Chondrocyte (in vitro differentiated cells): ENCODE results near the gene SNRNP27. TPM values are rescaled to one million over a fixed set of nuclear protein-coding genes. Genes with fewer than 3 reads are reported as not detected.

Experiments
- DNase-seq: peaks from one replicate; pipeline ENCODE4 v3.0.0; 2021; ENCODE audit warnings: mixed read lengths, low spot score
- H3K27ac Mint-ChIP-seq: one replicate; pipeline ENCODE4 v1.8.0; 2021; ENCODE audit warnings: mild to moderate bottlenecking, moderate library complexity, mixed read lengths; ENCODE audit not compliant: unreplicated experiment
- H3K27me3 Mint-ChIP-seq: 2 replicates; pipeline ENCODE4 v1.8.0; 2021; ENCODE audit warnings: low read depth, mixed read lengths
- H3K36me3 Mint-ChIP-seq: 2 replicates; pipeline ENCODE4 v1.8.0; 2021; ENCODE audit warnings: low read depth, mixed read lengths
- H3K4me1 Mint-ChIP-seq: 2 replicates; pipeline ENCODE4 v1.8.0; 2021; ENCODE audit warnings: low read depth, mild to moderate bottlenecking, mixed read lengths
- H3K4me3 Mint-ChIP-seq: one replicate; pipeline ENCODE4 v1.8.0; 2021; ENCODE audit warnings: mild to moderate bottlenecking, moderate library complexity, mixed read lengths; ENCODE audit not compliant: unreplicated experiment
- H3K9me3 Mint-ChIP-seq: 2 replicates; pipeline ENCODE4 v1.8.0; 2021; ENCODE audit warnings: low read depth, mixed read lengths
- total RNA-seq: library from RNA; stranded (reverse); gene quantifications from 3 replicates; pipeline ENCODE4 v1.2.1, GENCODE V29; 2021
- TF ChIP-seq, protein P1 (sequence below): fragments of 200-600 bp; sonication (generic); IDR thresholded peaks from 2 replicates; pipeline ENCODE4 v1.5.0; 2021; ENCODE audit warnings: antibody characterized with exemption, mild to moderate bottlenecking, moderate library complexity

The SNRNP27 gene
- total RNA-seq, 1 donor from 2014 or later = 48.6 TPM

GRCh38 chr2:69847068-69847828, 46.5 kb upstream of the SNRNP27 start:
- no peaks in the 10 kb centered on the region for H3K27me3 Mint-ChIP-seq

GRCh38 chr2:69848186-69848790, 45.5 kb upstream of the SNRNP27 start:
- Mint-ChIP-seq H3K4me1 (no peaks in the 10 kb centered on the region), H3K27me3 (no peaks in the 10 kb centered on the region), H3K27ac (no peak overlapping the region), H3K4me3 (no peak overlapping the region), H3K36me3 (peaks cover 11% of the 10 kb centered on the region), H3K9me3 (no peaks in the 10 kb centered on the region)
- DNase-seq = no peak
- TF ChIP-seq, protein P1, sequence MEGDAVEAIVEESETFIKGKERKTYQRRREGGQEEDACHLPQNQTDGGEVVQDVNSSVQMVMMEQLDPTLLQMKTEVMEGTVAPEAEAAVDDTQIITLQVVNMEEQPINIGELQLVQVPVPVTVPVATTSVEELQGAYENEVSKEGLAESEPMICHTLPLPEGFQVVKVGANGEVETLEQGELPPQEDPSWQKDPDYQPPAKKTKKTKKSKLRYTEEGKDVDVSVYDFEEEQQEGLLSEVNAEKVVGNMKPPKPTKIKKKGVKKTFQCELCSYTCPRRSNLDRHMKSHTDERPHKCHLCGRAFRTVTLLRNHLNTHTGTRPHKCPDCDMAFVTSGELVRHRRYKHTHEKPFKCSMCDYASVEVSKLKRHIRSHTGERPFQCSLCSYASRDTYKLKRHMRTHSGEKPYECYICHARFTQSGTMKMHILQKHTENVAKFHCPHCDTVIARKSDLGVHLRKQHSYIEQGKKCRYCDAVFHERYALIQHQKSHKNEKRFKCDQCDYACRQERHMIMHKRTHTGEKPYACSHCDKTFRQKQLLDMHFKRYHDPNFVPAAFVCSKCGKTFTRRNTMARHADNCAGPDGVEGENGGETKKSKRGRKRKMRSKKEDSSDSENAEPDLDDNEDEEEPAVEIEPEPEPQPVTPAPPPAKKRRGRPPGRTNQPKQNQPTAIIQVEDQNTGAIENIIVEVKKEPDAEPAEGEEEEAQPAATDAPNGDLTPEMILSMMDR = no peak

More at GRCh38 chr2:69847068-69847828, 46.5 kb upstream of the SNRNP27 start:
- H3K36me3 Mint-ChIP-seq = peaks cover 11% of the 10 kb centered on the region
- H3K4me3 Mint-ChIP-seq = no peak overlapping the region
- no peak overlapping the region for H3K27ac Mint-ChIP-seq
- H3K4me1 Mint-ChIP-seq = no peaks in the 10 kb centered on the region
- TF ChIP-seq, protein P1 = no peak
- H3K9me3 Mint-ChIP-seq = no peaks in the 10 kb centered on the region
- no peak for DNase-seq

DNA sequence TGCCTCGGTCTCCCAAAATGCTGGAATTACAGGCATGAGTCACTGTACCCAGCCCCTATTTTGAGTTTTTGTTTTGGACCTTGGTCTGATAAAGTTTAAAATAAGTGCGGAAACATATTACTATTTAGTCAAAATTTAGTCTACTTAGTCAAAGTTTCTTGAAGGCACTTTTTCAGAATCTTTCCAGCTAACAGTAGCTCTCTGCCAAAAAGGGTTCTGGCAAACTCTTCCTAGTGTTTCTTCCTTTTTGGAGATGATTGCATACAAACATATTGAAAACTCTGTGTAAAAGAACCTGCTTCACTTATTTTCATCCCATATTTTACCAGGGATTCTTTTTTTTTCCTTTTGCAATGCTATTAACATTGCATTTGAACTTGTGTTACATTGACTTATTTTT, 35.5 kb upstream of the SNRNP27 start:
- Mint-ChIP-seq H3K36me3 (peaks cover 4% of the 10 kb centered on the region), H3K27ac (no peak overlapping the region), H3K9me3 (no peaks in the 10 kb centered on the region), H3K4me3 (no peak overlapping the region), H3K4me1 (no peaks in the 10 kb centered on the region), H3K27me3 (no peaks in the 10 kb centered on the region)
- TF ChIP-seq, protein P1 = no peak
- DNase-seq = no peak

- H3K4me3 Mint-ChIP-seq = no peak overlapping the region
- H3K4me1 Mint-ChIP-seq = no peaks in the 10 kb centered on the region
- no peaks in the 10 kb centered on the region for H3K27me3 Mint-ChIP-seq
- peaks cover 16% of the 10 kb centered on the region for H3K36me3 Mint-ChIP-seq
- H3K9me3 Mint-ChIP-seq = no peaks in the 10 kb centered on the region
- TF ChIP-seq, protein P1 = no peak
- no peak for DNase-seq
- H3K27ac Mint-ChIP-seq = no peak overlapping the region
These were observed 30.5 kb upstream of the SNRNP27 start for GRCh38 chr2:69863298-69863697.

GRCh38 chr2:69888451-69888850, 5.3 kb upstream of the SNRNP27 start:
- H3K9me3 Mint-ChIP-seq = peaks cover 6% of the 10 kb centered on the region
- DNase-seq = no peak
- H3K27me3 Mint-ChIP-seq = no peaks in the 10 kb centered on the region
- H3K4me1 Mint-ChIP-seq = peaks cover 7% of the 10 kb centered on the region
- no peak overlapping the region for H3K4me3 Mint-ChIP-seq
- H3K27ac Mint-ChIP-seq = no peak overlapping the region
- TF ChIP-seq, protein P1 = no peak
- H3K36me3 Mint-ChIP-seq = no peaks in the 10 kb centered on the region
